ENCODE measurements around the gene APLNR.

GRCh38 chr11:57269571-57270021, 32.5 kb upstream of the APLNR start:
- TF ChIP-seq EZH2 (IDR thresholded peaks at IDR 0.05) (no peak), FOXP2 (optimal IDR thresholded peaks at IDR 0.05; ENCODE audit: control extremely low read depth, extremely low read length, insufficient read depth) (no peak), POLR2AphosphoS5 (IDR thresholded peaks at IDR 0.05; ENCODE audit: borderline replicate concordance, low read depth, low read length) (no peak)
